HEK293T (cell line): ENCODE data around the gene YIF1A.

Source experiments
- ELF4 ChIP-seq: fragments of 450-650 bp; IDR thresholded peaks from 2 replicates; pipeline ENCODE4 v1.6.1; 2017; ENCODE audit warnings: antibody characterized with exemption
- FOXK2 ChIP-seq: fragments of 450-650 bp; IDR thresholded peaks from 2 replicates; pipeline ENCODE4 v1.6.1; 2016; ENCODE audit warnings: mild to moderate bottlenecking
- FOXM1 ChIP-seq: fragments of 450-650 bp; IDR thresholded peaks from 2 replicates; pipeline ENCODE4 v1.6.1; 2017; ENCODE audit warnings: mild to moderate bottlenecking, borderline replicate concordance
- HDGF ChIP-seq: fragments of 450-650 bp; IDR thresholded peaks from 2 replicates; pipeline ENCODE4 v1.6.1; 2017; ENCODE audit warnings: antibody characterized with exemption, borderline replicate concordance
- NFRKB ChIP-seq: fragments of 450-650 bp; IDR thresholded peaks from 2 replicates; pipeline ENCODE4 v1.6.1; 2016; ENCODE audit warnings: mild to moderate bottlenecking, moderate library complexity
- SP1 ChIP-seq: fragments of 450-650 bp; IDR thresholded peaks from 2 replicates; pipeline ENCODE4 v1.6.1; 2017
- SUZ12 ChIP-seq: fragments of 450-650 bp; IDR thresholded peaks from 2 replicates; pipeline ENCODE4 v1.6.1; 2016; ENCODE audit warnings: mild to moderate bottlenecking
- TARDBP ChIP-seq: fragments of 450-650 bp; IDR thresholded peaks from 2 replicates; pipeline ENCODE4 v1.6.1; 2016
- ZNF384 ChIP-seq: fragments of 450-650 bp; IDR thresholded peaks from 2 replicates; pipeline ENCODE4 v1.6.1; 2016
- TF ChIP-seq, protein P1 (sequence below): fragments of 450-650 bp; IDR thresholded peaks from 2 replicates; pipeline ENCODE4 v1.6.1; 2016

DNA sequence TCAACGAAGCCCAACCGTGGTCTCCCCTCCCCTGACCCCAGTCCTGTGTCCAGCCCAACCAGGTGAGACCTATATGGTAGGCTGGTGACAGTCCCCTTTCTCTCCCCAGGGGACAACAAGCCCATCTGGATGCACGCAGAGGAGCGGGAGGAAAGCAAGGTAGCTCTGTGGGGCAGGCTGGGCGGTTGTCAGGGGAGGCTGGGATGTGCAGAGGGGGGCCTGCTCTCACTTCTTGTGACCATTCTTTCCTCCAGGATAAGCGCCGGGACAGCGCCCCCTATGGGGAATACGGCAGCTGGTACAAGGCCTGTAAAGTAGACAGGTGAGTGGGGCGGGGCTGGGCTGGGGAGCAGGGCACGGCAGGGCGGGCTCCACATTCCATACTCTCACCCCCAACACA, 24.0 kb downstream of the YIF1A start:
- TF ChIP-seq FOXM1 (no peak), ELF4 (no peak), FOXK2 (no peak), SUZ12 (no peak), TARDBP (no peak), HDGF (no peak), NFRKB (no peak), SP1 (no peak), ZNF384 (no peak)
- TF ChIP-seq, protein P1, sequence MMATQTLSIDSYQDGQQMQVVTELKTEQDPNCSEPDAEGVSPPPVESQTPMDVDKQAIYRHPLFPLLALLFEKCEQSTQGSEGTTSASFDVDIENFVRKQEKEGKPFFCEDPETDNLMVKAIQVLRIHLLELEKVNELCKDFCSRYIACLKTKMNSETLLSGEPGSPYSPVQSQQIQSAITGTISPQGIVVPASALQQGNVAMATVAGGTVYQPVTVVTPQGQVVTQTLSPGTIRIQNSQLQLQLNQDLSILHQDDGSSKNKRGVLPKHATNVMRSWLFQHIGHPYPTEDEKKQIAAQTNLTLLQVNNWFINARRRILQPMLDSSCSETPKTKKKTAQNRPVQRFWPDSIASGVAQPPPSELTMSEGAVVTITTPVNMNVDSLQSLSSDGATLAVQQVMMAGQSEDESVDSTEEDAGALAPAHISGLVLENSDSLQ: no peak
